Keratinocyte (primary cell): ENCODE measurements around the gene GUK1. TPM values are rescaled to one million over a fixed set of nuclear protein-coding genes. Genes with fewer than 3 reads are reported as not detected.

Experiments
- DNase-seq: peaks from one replicate; pipeline ENCODE4 v3.0.0-alpha.2; 2011; ENCODE audit warnings: low read depth, missing footprints, low spot score
- FAIRE-seq: peaks from 2 replicates; lab custom pipeline; 2011; peaks lifted over from hg19 to GRCh38; lab: Jason Lieb, UNC
- H2AFZ ChIP-seq: 2 replicates; pipeline ENCODE4 v1.6.0; 2012; ENCODE audit warnings: low read length, control low read depth, inconsistent platforms; ENCODE audit not compliant: control insufficient read depth
- H3K27ac ChIP-seq: 2 replicates; pipeline ENCODE4 v1.5.1; 2011; ENCODE audit warnings: low read length; ENCODE audit not compliant: control insufficient read depth, insufficient read depth
- H3K27me3 ChIP-seq: 3 replicates; pipeline ENCODE4 v1.6.0; 2011; ENCODE audit warnings: low read length; ENCODE audit not compliant: control insufficient read depth, insufficient read depth; ENCODE audit errors: extremely low read depth
- H3K36me3 ChIP-seq, 2 experiments: 2 replicates in 1 of 2; 3 replicates in 1 of 2; pipeline ENCODE4 v1.5.1; 2011; ENCODE audit warnings: low read length in 2 of 2, mild to moderate bottlenecking in 1 of 2; ENCODE audit not compliant: control insufficient read depth in 2 of 2, insufficient read depth in 2 of 2; ENCODE audit errors: extremely low read depth in 1 of 2
- H3K4me1 ChIP-seq: 3 replicates; pipeline ENCODE4 v1.5.1; 2011; ENCODE audit warnings: low read length; ENCODE audit not compliant: control insufficient read depth, insufficient read depth; ENCODE audit errors: extremely low read depth
- H3K4me2 ChIP-seq: 3 replicates; pipeline ENCODE4 v1.6.0; 2011; ENCODE audit warnings: low read depth, low read length; ENCODE audit not compliant: control insufficient read depth, insufficient read depth; ENCODE audit errors: extremely low read depth
- H3K4me3 ChIP-seq, 3 experiments: fragments of 200-600 bp in 1 of 3; sonication (generic) in 1 of 3; 2 replicates in 2 of 3; 3 replicates in 1 of 3; pipeline ENCODE4 v1.5.1; 2011 to 2016; ENCODE audit warnings: low read length in 3 of 3, mild to moderate bottlenecking in 3 of 3, control low read depth in 2 of 3, inconsistent platforms in 1 of 3, low read depth in 1 of 3, mixed read lengths in 1 of 3, mixed run types in 1 of 3, moderate library complexity in 1 of 3; ENCODE audit not compliant: control insufficient read depth in 2 of 3, insufficient read depth in 2 of 3; ENCODE audit errors: extremely low read depth in 1 of 3
- H3K79me2 ChIP-seq: 2 replicates; pipeline ENCODE4 v1.6.0; 2012; ENCODE audit warnings: low read length; ENCODE audit not compliant: control insufficient read depth, insufficient read depth
- H3K9ac ChIP-seq: 3 replicates; pipeline ENCODE4 v1.6.0; 2011; ENCODE audit warnings: low read length; ENCODE audit not compliant: control insufficient read depth, insufficient read depth; ENCODE audit errors: extremely low read depth
- H3K9me1 ChIP-seq: 3 replicates; pipeline ENCODE4 v1.6.0; 2011; ENCODE audit warnings: low read length; ENCODE audit not compliant: control insufficient read depth, insufficient read depth; ENCODE audit errors: extremely low read depth
- H3K9me3 ChIP-seq: 2 replicates; pipeline ENCODE4 v1.5.1; 2012; ENCODE audit warnings: low read depth, low read length; ENCODE audit not compliant: control insufficient read depth
- H4K20me1 ChIP-seq: 3 replicates; pipeline ENCODE4 v1.6.0; 2011; ENCODE audit warnings: low read length; ENCODE audit not compliant: control insufficient read depth, insufficient read depth; ENCODE audit errors: extremely low read depth
- CTCF ChIP-seq, 3 experiments: IDR thresholded peaks in 1 of 3; conservative IDR thresholded peaks in 1 of 3; optimal IDR thresholded peaks in 1 of 3; 2 replicates in 2 of 3; 3 replicates in 1 of 3; pipeline versions ENCODE3 to v1.5.1; 2011; ENCODE audit warnings: low read length in 3 of 3, mild to moderate bottlenecking in 3 of 3, moderate library complexity in 2 of 3, control low read depth in 1 of 3, inconsistent platforms in 1 of 3; ENCODE audit not compliant: insufficient read depth in 2 of 3; ENCODE audit errors: extremely low read depth in 1 of 3
- EZH2 ChIP-seq: IDR thresholded peaks from one replicate; pipeline ENCODE4 v1.6.1; 2012; ENCODE audit warnings: inconsistent platforms, mild to moderate bottlenecking, low read length, moderate library complexity
- dilution Hi-C: fragments of 300-500 bp; cut with MboI; formaldehyde crosslinking; loops from one replicate; pipeline ENCODE4 v1.7.0; 2020; ENCODE audit warnings: low sequenced_read_pairs; ENCODE audit not compliant: extremely low pct_ligation_motif_present
- polyA plus RNA-seq, 5 experiments: library from polyadenylated mRNA; depleted of rRNA in 3 of 5; stranded (reverse) in 3 of 5; stranded (forward) in 1 of 5; unstranded in 1 of 5; fragments of >200 nt; gene quantifications; 1 replicate in 1 of 5; 2 replicates in 3 of 5; 3 replicates in 1 of 5; pipeline versions ENCODE4 v1.2.1 to v1.2.3, GENCODE V29; 2011 to 2012; ENCODE audit warnings: missing spikeins in 2 of 5, low read depth in 1 of 5, low replicate concordance in 1 of 5

GUK1 gene
- polyA plus RNA-seq, 1 donor (not counting 4 experiments of a cell fraction or from before 2014, with no cell fraction given) = 450 TPM

DNA sequence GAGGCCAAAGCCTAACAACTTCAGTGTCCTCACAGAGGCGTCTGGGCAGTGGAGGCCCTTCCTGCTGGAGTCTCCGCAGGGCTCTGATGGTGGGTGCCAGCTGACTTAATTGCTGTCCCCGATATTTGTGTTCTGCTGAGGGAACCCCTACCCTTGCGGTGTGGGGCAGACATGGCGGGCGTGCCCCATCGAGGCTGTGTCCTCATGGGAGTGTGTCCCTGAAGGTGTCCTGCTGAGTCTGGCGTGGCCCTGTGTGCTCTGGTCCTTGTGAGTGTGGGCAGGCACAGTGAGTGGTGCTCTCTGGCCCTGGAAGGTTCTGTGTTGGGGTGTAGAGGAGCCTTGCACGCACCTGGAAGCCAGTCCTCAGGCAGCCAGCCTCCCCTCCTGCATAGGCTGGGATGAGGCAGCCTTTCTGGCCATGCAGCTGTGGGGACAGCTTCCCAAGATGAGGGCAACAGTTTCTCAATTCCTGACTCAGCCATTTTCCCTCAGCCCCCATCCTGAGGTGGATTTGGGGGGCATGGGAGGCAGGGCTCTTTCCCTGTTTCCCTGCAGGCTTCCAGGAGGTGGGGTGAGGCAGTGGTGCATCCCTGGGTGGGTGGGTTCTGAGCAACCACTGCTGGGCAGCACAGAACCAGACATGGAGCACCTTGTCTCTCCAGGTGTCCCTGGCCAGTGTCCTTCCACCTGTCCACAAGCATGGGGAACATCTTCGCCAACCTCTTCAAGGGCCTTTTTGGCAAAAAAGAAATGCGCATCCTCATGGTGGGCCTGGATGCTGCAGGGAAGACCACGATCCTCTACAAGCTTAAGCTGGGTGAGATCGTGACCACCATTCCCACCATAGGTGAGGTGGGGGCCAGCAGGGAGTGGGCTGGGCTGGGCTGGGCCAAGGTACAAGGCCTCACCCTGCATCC, 43.4 kb upstream of the GUK1 start:
- Histone ChIP-seq H3K4me3 (no peak overlapping the region), H4K20me1 (peaks cover 75% of the 10 kb centered on the region), H3K36me3 (peaks cover 31 to 45% of the 10 kb centered on the region in 2 experiments), H3K4me1 (peaks cover 14% of the 10 kb centered on the region), H3K9ac (no peak overlapping the region), H3K9me1 (peaks cover 4% of the 10 kb centered on the region), H3K27ac (no peak overlapping the region), H3K9me3 (peaks cover 5% of the 10 kb centered on the region), H3K27me3 (no peaks in the 10 kb centered on the region), H2AFZ (no peak overlapping the region), H3K4me2 (no peak overlapping the region), H3K79me2 (peaks cover 92% of the 10 kb centered on the region)
- DNase-seq (no peak), FAIRE-seq (no peak)
- dilution Hi-C loops = no loop called here
- TF ChIP-seq EZH2 = no peak
- TF ChIP-seq CTCF (optimal IDR thresholded peaks at IDR 0.05 in 1 of 3, IDR thresholded peaks at IDR 0.05 in 1 of 3, conservative IDR thresholded peaks at IDR 0.05 in 1 of 3; ENCODE audit: extremely low read depth in 1 of 3, insufficient read depth in 2 of 3, low read length in 3 of 3) = no peak

DNA sequence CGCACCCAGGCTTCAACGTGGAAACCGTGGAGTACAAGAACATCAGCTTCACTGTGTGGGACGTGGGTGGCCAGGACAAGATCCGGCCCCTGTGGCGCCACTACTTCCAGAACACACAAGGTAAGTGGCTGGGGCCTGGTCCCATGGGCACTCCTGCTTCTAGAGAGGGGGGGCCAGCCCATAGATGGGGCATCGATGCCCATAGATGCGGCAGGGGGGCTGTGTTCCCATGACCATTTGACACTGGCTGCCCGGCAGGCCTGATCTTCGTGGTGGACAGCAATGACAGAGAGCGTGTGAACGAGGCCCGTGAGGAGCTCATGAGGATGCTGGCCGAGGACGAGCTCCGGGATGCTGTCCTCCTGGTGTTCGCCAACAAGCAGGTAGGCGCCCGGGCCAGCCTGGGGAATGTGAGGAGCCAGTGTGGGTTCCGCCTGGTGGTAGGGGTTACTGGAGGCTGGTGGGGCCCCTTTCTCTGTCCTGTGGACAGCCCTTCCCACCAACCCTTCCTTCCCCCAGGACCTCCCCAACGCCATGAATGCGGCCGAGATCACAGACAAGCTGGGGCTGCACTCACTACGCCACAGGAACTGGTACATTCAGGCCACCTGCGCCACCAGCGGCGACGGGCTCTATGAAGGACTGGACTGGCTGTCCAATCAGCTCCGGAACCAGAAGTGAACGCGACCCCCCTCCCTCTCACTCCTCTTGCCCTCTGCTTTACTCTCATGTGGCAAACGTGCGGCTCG, 42.6 kb upstream of the GUK1 start:
- no peak overlapping the region for H3K4me2 ChIP-seq
- H3K9me3 ChIP-seq = peaks cover 5% of the 10 kb centered on the region
- DNase-seq = no peak
- no peak overlapping the region for H2AFZ ChIP-seq
- no peak overlapping the region for H3K27ac ChIP-seq
- dilution Hi-C loops = no loop called here
- peaks cover 8% of the 10 kb centered on the region for H3K4me1 ChIP-seq
- H3K36me3 ChIP-seq = peaks cover 29 to 42% of the 10 kb centered on the region in 2 experiments
- no peaks in the 10 kb centered on the region for H3K27me3 ChIP-seq
- TF ChIP-seq EZH2 (no peak), CTCF (optimal IDR thresholded peaks at IDR 0.05 in 1 of 3, IDR thresholded peaks at IDR 0.05 in 1 of 3, conservative IDR thresholded peaks at IDR 0.05 in 1 of 3; ENCODE audit: extremely low read depth in 1 of 3, insufficient read depth in 2 of 3, low read length in 3 of 3) (no peak)
- H3K79me2 ChIP-seq = peaks cover 90% of the 10 kb centered on the region
- no peak overlapping the region for H3K9ac ChIP-seq
- peaks cover 4% of the 10 kb centered on the region for H3K9me1 ChIP-seq
- H4K20me1 ChIP-seq = peaks cover 68% of the 10 kb centered on the region
- no peak for FAIRE-seq
- no peak overlapping the region for H3K4me3 ChIP-seq
